Vagina (tissue), 2 donors: ENCODE data around the gene ZBTB32.

Experiments
- POLR2AphosphoS5 ChIP-seq, 2 donors: sonication (generic); formaldehyde crosslinking; IDR thresholded peaks; one replicate each; pipeline ENCODE4 v1.9.0; 2017; ENCODE audit warnings: antibody characterized with exemption in 2 of 2, mild to moderate bottlenecking in 2 of 2, low read depth in 1 of 2; ENCODE audit not compliant: insufficient read depth in 1 of 2
- TF ChIP-seq, protein P1 (sequence below), 3 experiments: fragments of 450-650 bp in 2 of 3; fragments of 200-600 bp in 1 of 3; sonication (generic) in 1 of 3; IDR thresholded peaks; one replicate each; pipeline ENCODE4 v1.5.1; 2017 to 2019; ENCODE audit warnings: antibody characterized with exemption in 3 of 3, mild to moderate bottlenecking in 2 of 3, moderate library complexity in 2 of 3

DNA sequence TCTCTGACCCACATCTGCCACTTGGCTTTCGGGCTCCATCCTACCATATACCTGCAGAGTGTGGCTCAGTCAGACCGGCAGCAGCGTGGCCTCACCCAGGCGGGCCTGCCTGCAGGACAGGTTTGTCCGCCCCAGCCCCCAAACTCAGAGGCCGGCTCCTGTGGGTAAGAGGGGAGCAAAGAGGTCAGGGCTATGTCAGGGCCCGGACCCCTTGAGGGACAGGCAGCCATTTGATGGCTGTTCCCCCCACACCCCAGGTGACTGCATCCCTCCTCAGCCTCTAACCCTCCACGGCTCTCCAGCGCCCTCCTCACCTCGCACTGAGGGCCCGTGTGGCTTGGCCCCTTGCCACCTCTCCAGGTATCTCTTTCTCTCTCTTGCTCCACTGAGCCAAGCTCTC, 12.3 kb upstream of the ZBTB32 start:
- TF ChIP-seq, protein P1, sequence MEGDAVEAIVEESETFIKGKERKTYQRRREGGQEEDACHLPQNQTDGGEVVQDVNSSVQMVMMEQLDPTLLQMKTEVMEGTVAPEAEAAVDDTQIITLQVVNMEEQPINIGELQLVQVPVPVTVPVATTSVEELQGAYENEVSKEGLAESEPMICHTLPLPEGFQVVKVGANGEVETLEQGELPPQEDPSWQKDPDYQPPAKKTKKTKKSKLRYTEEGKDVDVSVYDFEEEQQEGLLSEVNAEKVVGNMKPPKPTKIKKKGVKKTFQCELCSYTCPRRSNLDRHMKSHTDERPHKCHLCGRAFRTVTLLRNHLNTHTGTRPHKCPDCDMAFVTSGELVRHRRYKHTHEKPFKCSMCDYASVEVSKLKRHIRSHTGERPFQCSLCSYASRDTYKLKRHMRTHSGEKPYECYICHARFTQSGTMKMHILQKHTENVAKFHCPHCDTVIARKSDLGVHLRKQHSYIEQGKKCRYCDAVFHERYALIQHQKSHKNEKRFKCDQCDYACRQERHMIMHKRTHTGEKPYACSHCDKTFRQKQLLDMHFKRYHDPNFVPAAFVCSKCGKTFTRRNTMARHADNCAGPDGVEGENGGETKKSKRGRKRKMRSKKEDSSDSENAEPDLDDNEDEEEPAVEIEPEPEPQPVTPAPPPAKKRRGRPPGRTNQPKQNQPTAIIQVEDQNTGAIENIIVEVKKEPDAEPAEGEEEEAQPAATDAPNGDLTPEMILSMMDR (IDR thresholded peaks at IDR 0.05) = no peak
- TF ChIP-seq POLR2AphosphoS5 (IDR thresholded peaks at IDR 0.05; ENCODE audit: insufficient read depth in 1 of 2, low read depth in 1 of 2) = no peak
